ENCODE data around the gene PTPN21. TPM values are rescaled to one million over a fixed set of nuclear protein-coding genes. Genes with fewer than 3 reads are reported as not detected.
A peak's percentile ranks its signal among the peaks of the same experiment; 100 is the strongest.

Gene PTPN21
- total and polyA plus RNA-seq, 2 of the 13 experiments (the other 11 are each of a cell fraction or from before 2014, with no cell fraction given) = 2.0 to 3.7 TPM

- TF ChIP-seq HNF4G (IDR thresholded peaks at IDR 0.05; ENCODE audit: borderline replicate concordance, low read depth, low read length) = no peak
- no peak for TF ChIP-seq HNF4G (CRISPR knock-in tag; IDR thresholded peaks at IDR 0.05; ENCODE audit: borderline replicate concordance, low read depth)
- no peak for TF ChIP-seq PAWR (CRISPR knock-in tag; IDR thresholded peaks at IDR 0.05; ENCODE audit: borderline replicate concordance)
- TF ChIP-seq RCOR2 (CRISPR knock-in tag; IDR thresholded peaks at IDR 0.05) = no peak
- TF ChIP-seq CHCHD3 (CRISPR knock-in tag; IDR thresholded peaks at IDR 0.05) = no peak
- TF ChIP-seq SAFB2 (CRISPR knock-in tag; IDR thresholded peaks at IDR 0.05; ENCODE audit: borderline replicate concordance, low read depth) = no peak
- no peak for TF ChIP-seq ZNF777 (CRISPR knock-in tag; IDR thresholded peaks at IDR 0.05)
- TF ChIP-seq TBL1XR1 (IDR thresholded peaks at IDR 0.05; ENCODE audit: borderline replicate concordance, low read length, partially characterized antibody) = no peak
- no peak for TF ChIP-seq SSRP1 (CRISPR knock-in tag; IDR thresholded peaks at IDR 0.05)
- TF ChIP-seq AHR (CRISPR knock-in tag; IDR thresholded peaks at IDR 0.05) = no peak
Observed at GRCh38 chr14:88568196-88568595, 13.4 kb upstream of the PTPN21 start (continued).

- BruUV-seq (replicated peaks) = no TSS peak
Observed at GRCh38 chr14:88565427-88565826, 10.6 kb upstream of the PTPN21 start.

More at GRCh38 chr14:88565427-88565826, 10.6 kb upstream of the PTPN21 start:
- Histone ChIP-seq H3K9ac (ENCODE audit: insufficient read depth, low read depth, low read length) (no peak overlapping the region), H3K27ac (ENCODE audit: extremely low read length, insufficient read depth, low read length) (no peak overlapping the region), H3K27me3 (ENCODE audit: control insufficient read depth in 1 of 2, insufficient read depth in 2 of 2, low read length in 2 of 2) (no peaks in the 10 kb centered on the region; a peak in 1 of 5 replicates), H3K36me3 (replicated peaks in 1 of 2; ENCODE audit: control insufficient read depth in 1 of 2, insufficient read depth in 2 of 2, low read length in 2 of 2) (peaks cover 6 to 30% of the 10 kb centered on the region in 2 experiments), H3K9me3 (ENCODE audit: low read length) (no peaks in the 10 kb centered on the region), H2AFZ (ENCODE audit: low read length) (no peak overlapping the region), H3K4me3 (replicated peaks in 1 of 3; ENCODE audit: insufficient read depth in 1 of 3, low read depth in 2 of 3, low read length in 3 of 3) (no peak overlapping the region), H3K4me1 (ENCODE audit: insufficient read depth, low read length) (peaks cover 28% of the 10 kb centered on the region), H3K4me2 (ENCODE audit: low read depth, low read length) (no peak overlapping the region), H3K79me2 (ENCODE audit: insufficient read depth, low read length) (peaks cover 20% of the 10 kb centered on the region), H4K20me1 (ENCODE audit: insufficient read depth, low read length) (no peaks in the 10 kb centered on the region; the same call in 1 of the 2 replicates)
- no peak for FAIRE-seq
- CTCF ChIA-PET (ENCODE audit: low intra/inter-chr PET ratio, low total read pairs) = no interaction called here
- intact Hi-C loops (cut with micrococcal nuclease; ENCODE audit: unreplicated experiment) = no loop called here
- TF ChIP-seq NAIF1 (CRISPR knock-in tag; IDR thresholded peaks at IDR 0.05; ENCODE audit: borderline replicate concordance) (no peak), PAX8 (CRISPR knock-in tag; IDR thresholded peaks at IDR 0.05; ENCODE audit: borderline replicate concordance) (no peak), ZBTB49 (CRISPR knock-in tag; IDR thresholded peaks at IDR 0.05; ENCODE audit: borderline replicate concordance) (no peak), SP1 (IDR thresholded peaks at IDR 0.05) (no peak), SP1 (CRISPR knock-in tag; IDR thresholded peaks at IDR 0.05) (no peak), JUN (CRISPR knock-in tag; IDR thresholded peaks at IDR 0.05) (no peak), KDM4B (CRISPR knock-in tag; IDR thresholded peaks at IDR 0.05) (no peak), ZNF556 (CRISPR knock-in tag; IDR thresholded peaks at IDR 0.05; ENCODE audit: borderline replicate concordance) (no peak), NR2F6 (IDR thresholded peaks at IDR 0.05) (peak; percentile 38; the same call in 1 of the 2 replicates), NR2F6 (CRISPR knock-in tag; IDR thresholded peaks at IDR 0.05) (no peak), FOXP1 (IDR thresholded peaks at IDR 0.05) (no peak), FOXP1 (CRISPR knock-in tag; IDR thresholded peaks at IDR 0.05) (no peak)
- WGBS (ENCODE audit: low lambda C conversion rate) = 89% methylated on average over 5 of the region's 5 CpGs
- no peak for ATAC-seq
- POLR2A ChIA-PET = no interaction called here
- in situ Hi-C loops (cut with HindIII; ENCODE audit: extremely low pct_ligation_motif_present, low pct_unique_long_range_greater_than_20kb) = no loop called here
- no peak for DNase-seq (ENCODE audit: low spot score)
